MM.1S (cell line): ENCODE measurements around the gene EDNRA.

ENCODE experiments used
- DNase-seq: peaks from one replicate; pipeline ENCODE4 v3.0.0-alpha.2; 2015
- H2AFZ ChIP-seq: fragments of 300-600 bp; sonication (generic); 2 replicates; pipeline ENCODE4 v1.6.0; 2016; ENCODE audit warnings: antibody characterized with exemption, low read length
- H3F3A ChIP-seq: fragments of 300-600 bp; sonication (generic); 2 replicates; pipeline ENCODE4 v1.6.1; 2016; ENCODE audit warnings: mild to moderate bottlenecking, antibody characterized with exemption, low read length, moderate library complexity, mixed read lengths; ENCODE audit not compliant: insufficient read depth
- H3K27ac ChIP-seq: fragments of 300-600 bp; sonication (generic); 2 replicates; pipeline ENCODE4 v1.5.1; 2016; ENCODE audit warnings: mild to moderate bottlenecking, low read length
- H3K27me3 ChIP-seq: fragments of 300-600 bp; sonication (generic); replicated peaks from 2 replicates; pipeline ENCODE4 v1.6.0; 2016; ENCODE audit warnings: low read length; ENCODE audit not compliant: insufficient read depth
- H3K36me3 ChIP-seq: fragments of 300-600 bp; sonication (generic); replicated peaks from 2 replicates; pipeline ENCODE4 v1.6.1; 2016; ENCODE audit warnings: mild to moderate bottlenecking, low read length, mixed read lengths; ENCODE audit not compliant: insufficient read depth
- H3K4me1 ChIP-seq: fragments of 300-600 bp; sonication (generic); 2 replicates; pipeline ENCODE4 v1.6.1; 2016; ENCODE audit warnings: low read length, mixed read lengths
- H3K4me2 ChIP-seq: fragments of 300-600 bp; sonication (generic); 2 replicates; pipeline ENCODE4 v1.6.0; 2016; ENCODE audit warnings: low read depth, low read length
- H3K4me3 ChIP-seq: fragments of 300-600 bp; sonication (generic); 2 replicates; pipeline ENCODE4 v1.5.1; 2016; ENCODE audit warnings: low read length, mixed read lengths
- H3K79me2 ChIP-seq: fragments of 300-600 bp; sonication (generic); 2 replicates; pipeline ENCODE4 v1.6.1; 2016; ENCODE audit warnings: mixed run types, low read length, mixed read lengths
- H3K9ac ChIP-seq: fragments of 300-600 bp; sonication (generic); 2 replicates; pipeline ENCODE4 v1.6.1; 2016; ENCODE audit warnings: low read length, mixed read lengths
- H3K9me2 ChIP-seq: fragments of 300-600 bp; sonication (generic); replicated peaks from 2 replicates; pipeline ENCODE4 v1.6.1; 2016; ENCODE audit warnings: mild to moderate bottlenecking, low read length, mixed read lengths; ENCODE audit not compliant: insufficient read depth
- H3K9me3 ChIP-seq: fragments of 300-600 bp; sonication (generic); replicated peaks from 2 replicates; pipeline ENCODE4 v1.6.1; 2016; ENCODE audit warnings: mild to moderate bottlenecking, low read length, mixed read lengths; ENCODE audit not compliant: insufficient read depth
- H4K20me1 ChIP-seq: fragments of 300-600 bp; sonication (generic); 2 replicates; pipeline ENCODE4 v1.6.1; 2016; ENCODE audit warnings: mild to moderate bottlenecking, low read length, moderate library complexity, mixed read lengths; ENCODE audit not compliant: insufficient read depth
- CTCF ChIP-seq: fragments of 300-600 bp; sonication (generic); IDR thresholded peaks from 2 replicates; pipeline ENCODE4 v1.5.1; 2016; ENCODE audit warnings: antibody characterized with exemption, low read length, mixed read lengths
- EZH2 ChIP-seq: fragments of 300-600 bp; sonication (generic); optimal IDR thresholded peaks from 2 replicates; pipeline ENCODE3; 2017; ENCODE audit warnings: low read depth, mild to moderate bottlenecking, antibody characterized with exemption, low read length, mixed read lengths
- EZH2phosphoT487 ChIP-seq: fragments of 300-600 bp; sonication (generic); IDR thresholded peaks from 2 replicates; pipeline ENCODE4 v1.6.1; 2018; ENCODE audit warnings: antibody characterized with exemption, low read length

The EDNRA gene

DNA sequence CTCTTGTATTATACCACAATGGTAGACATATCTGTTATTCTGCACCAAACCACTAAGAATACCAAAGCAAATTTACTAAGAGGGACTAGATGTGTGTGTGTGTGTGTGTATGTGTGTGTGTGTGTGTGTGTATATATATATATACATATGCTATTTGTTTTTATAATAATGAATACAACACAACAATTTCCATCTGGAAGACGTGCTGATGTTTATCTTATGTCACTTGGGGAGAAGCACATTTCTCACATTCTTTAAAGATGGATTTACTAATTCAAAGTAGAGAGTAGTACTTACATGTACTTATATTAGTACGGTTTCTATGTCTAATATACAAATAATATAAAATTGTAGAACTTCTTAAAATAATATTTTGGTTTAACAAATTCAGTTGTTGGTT lies 52.0 kb downstream of the EDNRA start:
- Histone ChIP-seq H2AFZ (no peak overlapping the region), H3F3A (no peaks in the 10 kb centered on the region), H3K27me3 (no peaks in the 10 kb centered on the region), H3K9me2 (no peaks in the 10 kb centered on the region), H3K4me1 (no peaks in the 10 kb centered on the region), H3K27ac (no peak overlapping the region), H3K4me3 (no peak overlapping the region), H4K20me1 (no peaks in the 10 kb centered on the region), H3K9ac (no peak overlapping the region), H3K36me3 (no peaks in the 10 kb centered on the region), H3K4me2 (no peak overlapping the region), H3K9me3 (no peaks in the 10 kb centered on the region), H3K79me2 (no peaks in the 10 kb centered on the region)
- TF ChIP-seq EZH2phosphoT487 (no peak), CTCF (no peak), EZH2 (no peak)
- DNase-seq, result no peak

DNA sequence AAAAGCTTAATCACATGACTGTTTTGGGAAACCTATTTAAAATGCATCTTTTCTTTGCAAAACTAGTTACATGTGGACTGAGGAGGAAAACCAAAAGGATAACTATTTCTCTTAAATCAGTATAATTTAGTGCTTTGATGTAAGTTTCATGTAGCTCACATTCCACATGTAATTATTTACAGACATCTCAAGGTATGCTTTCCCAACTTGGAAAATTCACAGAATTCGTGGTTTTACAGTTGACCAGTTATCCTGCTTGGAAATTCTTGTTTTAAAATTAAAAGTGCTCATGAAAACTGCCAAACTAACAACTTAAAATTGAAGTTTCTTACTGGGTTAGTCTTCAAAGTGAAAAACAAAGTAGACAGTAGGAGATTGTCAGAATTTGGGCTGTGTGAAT lies 52.4 kb downstream of the EDNRA start:
- H2AFZ ChIP-seq, result no peak overlapping the region
- H3K4me1 ChIP-seq, result no peaks in the 10 kb centered on the region
- no peaks in the 10 kb centered on the region for H3K27me3 ChIP-seq
- H3K9me2 ChIP-seq, result no peaks in the 10 kb centered on the region
- no peaks in the 10 kb centered on the region for H3K9me3 ChIP-seq
- H4K20me1 ChIP-seq, result no peaks in the 10 kb centered on the region
- no peaks in the 10 kb centered on the region for H3F3A ChIP-seq
- no peak overlapping the region for H3K4me3 ChIP-seq
- H3K36me3 ChIP-seq, result no peaks in the 10 kb centered on the region
- no peak overlapping the region for H3K9ac ChIP-seq
- no peak for DNase-seq
- TF ChIP-seq EZH2phosphoT487 (no peak), EZH2 (no peak), CTCF (no peak)
- H3K27ac ChIP-seq, result no peak overlapping the region
- H3K4me2 ChIP-seq, result no peak overlapping the region
- H3K79me2 ChIP-seq, result no peaks in the 10 kb centered on the region

DNA sequence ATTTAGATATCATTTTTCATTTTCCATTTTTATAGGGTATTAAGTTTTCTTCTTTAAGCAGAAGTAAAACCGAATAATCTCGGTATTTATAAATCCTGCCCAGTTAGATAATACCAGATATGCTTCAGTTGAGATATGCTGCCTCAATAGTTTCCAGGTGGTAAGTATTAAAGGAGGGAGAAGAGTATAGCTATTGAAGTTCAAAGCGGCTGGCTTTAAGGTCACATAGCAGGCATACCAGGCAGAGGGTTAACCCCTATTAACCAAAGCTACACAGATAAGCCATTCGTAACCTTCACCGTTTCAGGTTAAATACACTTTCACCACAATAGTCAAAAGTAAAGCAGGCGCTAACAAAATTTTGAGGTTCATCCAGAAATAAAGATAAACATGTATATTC lies 54.2 kb downstream of the EDNRA start:
- Histone ChIP-seq H3K4me3 (no peak overlapping the region), H3K79me2 (no peaks in the 10 kb centered on the region), H3K27me3 (no peaks in the 10 kb centered on the region), H4K20me1 (no peaks in the 10 kb centered on the region), H3K36me3 (no peaks in the 10 kb centered on the region), H3K27ac (no peak overlapping the region), H2AFZ (no peak overlapping the region), H3K9ac (no peak overlapping the region), H3K4me2 (no peak overlapping the region), H3F3A (no peaks in the 10 kb centered on the region), H3K4me1 (no peaks in the 10 kb centered on the region), H3K9me2 (no peaks in the 10 kb centered on the region), H3K9me3 (no peaks in the 10 kb centered on the region)
- no peak for DNase-seq
- TF ChIP-seq EZH2, result no peak
- no peak for TF ChIP-seq CTCF
- no peak for TF ChIP-seq EZH2phosphoT487
